Bone marrow (tissue), 2 donors: ENCODE results near the gene HSD11B1.
"Not testable (repeated sequence)": the region's sequence is repeated elsewhere in the genome, so short reads cannot be mapped to it uniquely, and the experiment has no call there.

ENCODE experiments used
- DNase-seq, 2 donors: peaks; one replicate each; lab custom pipeline; 2025; lab: John Stamatoyannopoulos, UW

The HSD11B1 gene

GRCh38 chr1:209691237-209691636, 13.4 kb upstream of the HSD11B1 start:
- DNase-seq, result no peak

- no peak for DNase-seq
These were observed 12.3 kb upstream of the HSD11B1 start for GRCh38 chr1:209692296-209692695.

GRCh38 chr1:209692745-209693504, 11.7 kb upstream of the HSD11B1 start:
- peak; percentile 17 to 24 for DNase-seq

- DNase-seq, result no peak
These were observed 8.0 kb upstream of the HSD11B1 start for GRCh38 chr1:209696673-209697072.

- no peak for DNase-seq
These were observed 7.5 kb upstream of the HSD11B1 start for GRCh38 chr1:209697126-209697525.

GRCh38 chr1:209700686-209701085, 4.0 kb upstream of the HSD11B1 start:
- not testable (repeated sequence) for DNase-seq

- no peak for DNase-seq
These were observed 1.8 kb upstream of the HSD11B1 start for GRCh38 chr1:209702832-209703231.

GRCh38 chr1:209703834-209704504, 677 bp upstream of the HSD11B1 start:
- DNase-seq, result no peak

- DNase-seq, result no peak
These were observed 470 bp downstream of the HSD11B1 start for GRCh38 chr1:209705033-209705598.

- DNase-seq, result no peak
These were observed 2.0 kb downstream of the HSD11B1 start for GRCh38 chr1:209706622-209707021.

- DNase-seq, result no peak
These were observed 2.7 kb downstream of the HSD11B1 start for GRCh38 chr1:209707308-209707707.

- no peak for DNase-seq
These were observed 3.7 kb downstream of the HSD11B1 start for GRCh38 chr1:209708297-209708696.

- no peak for DNase-seq
These were observed 5.4 kb downstream of the HSD11B1 start for GRCh38 chr1:209710093-209710492.

- DNase-seq, result no peak
These were observed 6.2 kb downstream of the HSD11B1 start for GRCh38 chr1:209710847-209711246.

- no peak for DNase-seq
These were observed 9.7 kb downstream of the HSD11B1 start for GRCh38 chr1:209714338-209714737.

GRCh38 chr1:209715314-209715713, 10.7 kb downstream of the HSD11B1 start:
- no peak for DNase-seq

- DNase-seq, result no peak
These were observed 13.2 kb downstream of the HSD11B1 start for GRCh38 chr1:209717818-209718217.

- DNase-seq, result no peak
These were observed 15.7 kb downstream of the HSD11B1 start for GRCh38 chr1:209720326-209720725.

GRCh38 chr1:209720826-209721225, 16.2 kb downstream of the HSD11B1 start:
- DNase-seq, result no peak

GRCh38 chr1:209721323-209721722, 16.7 kb downstream of the HSD11B1 start:
- no peak for DNase-seq

- no peak for DNase-seq
These were observed 18.6 kb downstream of the HSD11B1 start for GRCh38 chr1:209723265-209723664.

GRCh38 chr1:209723756-209724693, 19.4 kb downstream of the HSD11B1 start:
- no peak for DNase-seq
